Mesodermal cell (in vitro differentiated cells): ENCODE data around the gene RPS4Y1.
A peak's percentile ranks its signal among the peaks of the same experiment; 100 is the strongest.

Experiments used
- H3K27ac ChIP-seq: 2 replicates; pipeline ENCODE4 v1.7.0; 2013; ENCODE audit warnings: mild to moderate bottlenecking, low read depth, low read length, moderate library complexity; ENCODE audit not compliant: severe bottlenecking
- H3K36me3 ChIP-seq: 2 replicates; pipeline ENCODE4 v1.7.1; 2013; ENCODE audit warnings: mild to moderate bottlenecking, low read length, moderate library complexity; ENCODE audit not compliant: control insufficient read depth, insufficient read depth
- H3K4me1 ChIP-seq: one replicate; pipeline ENCODE4 v1.7.1; 2013; ENCODE audit warnings: mild to moderate bottlenecking, low read length; ENCODE audit not compliant: insufficient read depth, control insufficient read depth, poor library complexity, severe bottlenecking
- H3K4me3 ChIP-seq: 2 replicates; pipeline ENCODE4 v1.7.0; 2013; ENCODE audit warnings: low read length, control low read depth, mild to moderate bottlenecking; ENCODE audit not compliant: insufficient read depth, poor library complexity, severe bottlenecking; ENCODE audit errors: extremely low read depth
- H3K9me3 ChIP-seq: 2 replicates; pipeline ENCODE4 v1.7.1; 2013; ENCODE audit warnings: mild to moderate bottlenecking, low read length, moderate library complexity; ENCODE audit not compliant: control insufficient read depth
- WGBS, 2 experiments: methylation state at CpG; one replicate each; pipeline ENCODE4 v1.1.5; 2013; ENCODE audit warnings: missing lambda C conversion rate in 2 of 2; ENCODE audit not compliant: insufficient coverage in 2 of 2; 5-methylcytosine and 5-hydroxymethylcytosine counted together

The RPS4Y1 gene

GRCh38 chrY:2874211-2874610, 32.8 kb downstream of the RPS4Y1 start:
- Histone ChIP-seq H3K9me3 (no peaks in the 10 kb centered on the region), H3K27ac (no peak overlapping the region), H3K4me3 (no peak overlapping the region), H3K4me1 (no peaks in the 10 kb centered on the region), H3K36me3 (peaks cover 3% of the 10 kb centered on the region)
- no CpG with 5 or more reads among the region's 1 CpG for WGBS, 2 experiments

DNA sequence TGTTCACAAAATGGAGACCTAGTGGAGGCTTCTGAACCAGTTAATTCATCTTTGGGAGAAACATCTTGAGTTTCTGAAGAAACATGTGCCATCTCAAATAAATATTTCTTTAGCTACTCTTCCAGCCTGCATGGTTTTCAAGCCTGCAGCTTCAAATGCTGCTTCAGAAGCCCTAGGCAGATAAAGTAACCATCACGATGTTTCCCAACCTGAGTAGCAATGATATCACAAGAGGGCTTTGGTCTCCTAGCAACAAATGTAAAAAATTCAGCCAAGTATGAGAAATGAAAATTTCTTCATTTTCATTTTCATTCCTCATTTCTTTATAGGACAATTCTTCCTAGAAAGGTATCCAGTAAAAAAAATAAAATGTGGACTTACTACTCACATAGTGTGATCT, 42.2 kb downstream of the RPS4Y1 start:
- H3K9me3 ChIP-seq: no peaks in the 10 kb centered on the region
- H3K4me3 ChIP-seq: no peak overlapping the region
- no peaks in the 10 kb centered on the region for H3K36me3 ChIP-seq
- no peak overlapping the region for H3K27ac ChIP-seq
- peaks cover 9% of the 10 kb centered on the region for H3K4me1 ChIP-seq
- WGBS, 2 experiments: no CpG with 5 or more reads among the region's 1 CpG

- Histone ChIP-seq H3K4me1 (peaks cover 13% of the 10 kb centered on the region), H3K9me3 (no peaks in the 10 kb centered on the region), H3K36me3 (no peaks in the 10 kb centered on the region), H3K27ac (no peak overlapping the region), H3K4me3 (no peak overlapping the region)
- 74 to 77% methylated on average over 2 to 3 of the region's 3 CpGs for WGBS, 2 experiments
Measured at GRCh38 chrY:2885880-2886279, 44.5 kb downstream of the RPS4Y1 start.

GRCh38 chrY:2887386-2887785, 46.0 kb downstream of the RPS4Y1 start:
- H3K4me3 ChIP-seq: no peak overlapping the region
- no peaks in the 10 kb centered on the region for H3K36me3 ChIP-seq
- H3K9me3 ChIP-seq: no peaks in the 10 kb centered on the region
- WGBS, 2 experiments: 63% methylated on average over 3 of the region's 5 CpGs; no CpG with 5 or more reads in 1 of the 2 experiments
- peaks cover 13% of the 10 kb centered on the region for H3K4me1 ChIP-seq
- H3K27ac ChIP-seq: peak overlapping the region; percentile 70

DNA sequence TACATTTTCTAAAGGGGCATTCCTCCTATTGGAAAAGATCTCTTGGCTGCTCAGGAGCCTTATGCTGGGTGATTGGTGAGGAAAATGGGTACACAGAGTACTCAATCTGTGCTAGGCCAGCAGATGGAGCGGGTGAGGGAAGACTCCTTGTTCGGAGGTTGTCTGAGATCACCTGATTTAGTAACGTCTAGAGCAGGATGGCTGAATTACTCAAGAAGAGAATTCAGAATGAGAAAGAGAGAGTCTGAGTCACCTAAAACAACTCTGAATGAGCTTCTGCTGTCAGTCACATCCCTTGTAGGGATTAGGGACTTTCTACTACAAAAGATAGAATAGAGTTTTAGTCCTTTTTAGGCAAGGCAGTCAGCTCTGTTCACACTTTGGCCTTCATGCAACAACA, 46.6 kb downstream of the RPS4Y1 start:
- peak overlapping the region; percentile 70 for H3K27ac ChIP-seq
- H3K4me1 ChIP-seq: peaks cover 13% of the 10 kb centered on the region
- WGBS, 2 experiments: 86% methylated on average over 2 of the region's 3 CpGs; no CpG with 5 or more reads in 1 of the 2 experiments
- no peaks in the 10 kb centered on the region for H3K9me3 ChIP-seq
- no peaks in the 10 kb centered on the region for H3K36me3 ChIP-seq
- H3K4me3 ChIP-seq: no peak overlapping the region

DNA sequence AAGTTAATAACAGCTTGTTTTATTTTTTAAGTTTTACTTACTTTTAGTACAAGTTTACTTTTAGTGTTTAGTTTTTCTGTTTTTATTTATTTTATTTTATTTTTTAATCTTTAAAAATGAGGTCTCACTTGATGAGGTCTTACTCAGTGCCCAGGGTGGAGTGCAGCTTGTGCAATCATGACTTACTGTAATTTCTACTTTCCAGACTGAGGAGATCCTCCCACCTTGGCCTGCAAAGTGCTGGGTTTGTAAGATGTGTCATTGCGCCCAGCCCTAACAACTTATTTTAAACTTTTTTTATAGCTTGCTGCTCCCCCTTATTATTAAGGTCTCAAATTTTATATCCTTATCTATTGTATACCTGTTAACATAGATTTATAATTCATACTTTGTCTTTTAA, 52.1 kb downstream of the RPS4Y1 start:
- no peak overlapping the region for H3K27ac ChIP-seq
- no peaks in the 10 kb centered on the region for H3K9me3 ChIP-seq
- no peak overlapping the region for H3K4me3 ChIP-seq
- WGBS, 2 experiments: no CpG with 5 or more reads among the region's 1 CpG
- H3K4me1 ChIP-seq: peaks cover 5% of the 10 kb centered on the region
- no peaks in the 10 kb centered on the region for H3K36me3 ChIP-seq

GRCh38 chrY:2896050-2896449, 54.6 kb downstream of the RPS4Y1 start:
- H3K4me1 ChIP-seq: no peaks in the 10 kb centered on the region
- H3K4me3 ChIP-seq: no peak overlapping the region
- peak overlapping the region; percentile 43 for H3K27ac ChIP-seq
- no peaks in the 10 kb centered on the region for H3K36me3 ChIP-seq
- no peaks in the 10 kb centered on the region for H3K9me3 ChIP-seq
- WGBS, 2 experiments: 100% methylated on average over 1 of the region's 2 CpGs; no CpG with 5 or more reads in 1 of the 2 experiments

DNA sequence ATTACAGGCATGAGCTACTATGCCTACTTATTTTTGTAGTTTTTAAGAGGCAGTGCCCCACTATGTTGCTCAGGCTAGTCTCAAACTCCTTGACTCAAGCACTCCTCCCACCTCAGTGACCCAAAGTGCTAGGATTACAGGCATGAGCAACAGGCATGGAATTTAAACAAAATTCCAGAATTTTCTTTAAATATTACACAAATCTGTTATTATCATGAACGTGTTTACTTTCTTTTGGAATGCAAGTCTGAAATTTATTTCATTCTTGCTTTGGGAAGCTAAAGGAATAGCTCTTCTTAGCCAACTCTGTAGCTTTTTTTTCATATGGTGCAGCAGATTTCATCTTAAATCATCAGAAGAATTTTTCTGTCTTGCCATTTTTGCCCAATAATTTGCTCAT, 66.0 kb downstream of the RPS4Y1 start:
- WGBS, 2 experiments: no CpG with 5 or more reads among the region's 1 CpG
- no peak overlapping the region for H3K27ac ChIP-seq
- no peaks in the 10 kb centered on the region for H3K9me3 ChIP-seq
- no peaks in the 10 kb centered on the region for H3K36me3 ChIP-seq
- no peak overlapping the region for H3K4me3 ChIP-seq
- no peaks in the 10 kb centered on the region for H3K4me1 ChIP-seq

GRCh38 chrY:2913066-2913815, 71.8 kb downstream of the RPS4Y1 start:
- no peak overlapping the region for H3K27ac ChIP-seq
- H3K4me1 ChIP-seq: no peaks in the 10 kb centered on the region
- no peaks in the 10 kb centered on the region for H3K9me3 ChIP-seq
- no peaks in the 10 kb centered on the region for H3K36me3 ChIP-seq
- H3K4me3 ChIP-seq: no peak overlapping the region
